ENCODE results near the gene OR9G1. TPM values are rescaled to one million over a fixed set of nuclear protein-coding genes. Genes with fewer than 3 reads are reported as not detected.

OR9G1 gene
- total and polyA plus RNA-seq, 2 of the 8 experiments (the other 6 are each of a cell fraction or from before 2014, with no cell fraction given), result not detected

- Histone ChIP-seq H2BK12ac (ENCODE audit: low read depth, low read length) (no peak overlapping the region), H3K18ac (ENCODE audit: extremely low read depth, low read length) (no peak overlapping the region), H2BK5ac (ENCODE audit: low read depth, low read length) (no peak overlapping the region), H3K23ac (ENCODE audit: insufficient read length) (no peak overlapping the region), H2BK120ac (replicated peaks; ENCODE audit: low read depth, low read length) (no peak overlapping the region), H3K79me1 (ENCODE audit: low read depth, low read length) (no peaks in the 10 kb centered on the region), H2BK15ac (ENCODE audit: low read length) (no peak overlapping the region), H3K9me3 (ENCODE audit: insufficient read depth in 2 of 2, low read depth in 1 of 2, low read length in 1 of 2) (no peaks in the 10 kb centered on the region), H3K27ac (ENCODE audit: low read depth, low read length) (no peak overlapping the region), H4K5ac (ENCODE audit: insufficient read length, low read depth, low read length) (no peak overlapping the region), H3K14ac (ENCODE audit: insufficient read length) (no peak overlapping the region), H3K27me3 (replicated peaks in 1 of 4; ENCODE audit: control insufficient read depth in 3 of 4, extremely low read depth in 1 of 4, insufficient read depth in 3 of 4, low read length in 3 of 4) (no peaks in the 10 kb centered on the region), H4K20me1 (replicated peaks in 1 of 2; ENCODE audit: control insufficient read depth in 1 of 2, insufficient read depth in 2 of 2, low read length in 2 of 2) (no peaks in the 10 kb centered on the region), H3K56ac (replicated peaks; ENCODE audit: insufficient read length, low read depth, low read length) (no peak overlapping the region), H3K4ac (replicated peaks; ENCODE audit: insufficient read length, low read depth, low read length) (no peak overlapping the region), H2AFZ (ENCODE audit: low read length) (no peak overlapping the region), H4K91ac (replicated peaks; ENCODE audit: insufficient read length, low read length) (no peak overlapping the region), H2AK5ac (ENCODE audit: low read depth, low read length) (no peak overlapping the region), H3K9ac (replicated peaks in 1 of 4; ENCODE audit: extremely low read depth in 1 of 4, low read depth in 3 of 4, low read length in 3 of 4) (no peak overlapping the region), H3K4me2 (ENCODE audit: insufficient read depth in 1 of 2, low read depth in 2 of 2, low read length in 2 of 2) (no peak overlapping the region), H3K79me2 (ENCODE audit: control insufficient read depth in 1 of 2, insufficient read depth in 2 of 2, low read length in 2 of 2) (no peaks in the 10 kb centered on the region), H3K4me1 (replicated peaks in 1 of 4; ENCODE audit: control insufficient read depth in 3 of 4, insufficient read depth in 4 of 4, low read length in 3 of 4) (no peaks in the 10 kb centered on the region; a peak in 1 of 7 replicates), H3K23me2 (ENCODE audit: low read depth, low read length) (no peaks in the 10 kb centered on the region), H2BK20ac (ENCODE audit: low read length) (no peak overlapping the region), H3K4me3 (ENCODE audit: extremely low read depth in 1 of 4, insufficient read depth in 2 of 4, low read depth in 3 of 4, low read length in 4 of 4) (no peak overlapping the region), H3K36me3 (ENCODE audit: control insufficient read depth in 2 of 4, insufficient read depth in 4 of 4, low read length in 3 of 4) (no peaks in the 10 kb centered on the region), H4K8ac (ENCODE audit: extremely low read depth, insufficient read depth, low read length) (no peak overlapping the region)
- CTCF ChIA-PET (ENCODE audit: partially characterized antibody), result interaction anchor here (1.1 kb wide), 1 partner anchor 63 kb away, joined by 3 read pairs; no protein-coding TSS in a partner anchor
- FAIRE-seq, result no peak
- POLR2A ChIA-PET (ENCODE audit: partially characterized antibody), result no interaction called here
- WGBS, 2 experiments (ENCODE audit: extremely low coverage in 1 of 2, insufficient coverage in 1 of 2, insufficient read length in 1 of 2, insufficient replicate concordance in 2 of 2, low coverage in 1 of 2, low lambda C conversion rate in 2 of 2, missing lambda C conversion rate in 1 of 2), result 88% methylated on average over 1 of the region's 1 CpG; no CpG with 5 or more reads in 1 of the 2 experiments
- no peak for DNase-seq (ENCODE audit: low read depth in 1 of 2, low spot score in 2 of 2)
- TF ChIP-seq KDM4A (IDR thresholded peaks at IDR 0.05; ENCODE audit: low read depth, low read length, severe bottlenecking) (no peak), BRCA1 (IDR thresholded peaks at IDR 0.05; ENCODE audit: low read depth, low read length) (no peak)
These were observed 10.3 kb upstream of the OR9G1 start for GRCh38 chr11:56688554-56689100.

Data from H1 (cell line).